ENCODE data around the gene SEC24C.

Gene SEC24C

DNA sequence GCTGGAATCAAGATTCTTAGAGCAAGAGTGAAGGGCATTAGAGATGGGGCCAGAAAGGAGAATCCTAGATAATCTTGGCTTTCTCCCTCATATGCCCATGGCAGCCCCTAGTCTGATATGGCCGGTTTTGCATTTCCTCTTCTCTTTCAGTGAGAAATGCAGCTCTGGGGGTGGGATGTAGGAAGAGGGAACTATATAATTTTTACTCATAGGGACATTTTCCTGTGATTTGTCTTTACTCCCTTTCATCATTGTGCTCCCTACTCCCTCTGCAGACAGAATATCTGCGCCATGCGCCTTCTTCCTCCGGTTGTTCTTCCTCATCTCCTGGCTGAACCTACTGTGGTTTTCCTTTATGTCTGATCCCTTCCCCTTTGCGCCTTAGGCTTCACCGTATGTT lies 20.9 kb downstream of the SEC24C start:
- no peak for DNase-seq
- in situ Hi-C loops (cut with MboI; ENCODE audit: low pct_unique_long_range_greater_than_20kb, low sequenced_read_pairs): no loop called here

DNA sequence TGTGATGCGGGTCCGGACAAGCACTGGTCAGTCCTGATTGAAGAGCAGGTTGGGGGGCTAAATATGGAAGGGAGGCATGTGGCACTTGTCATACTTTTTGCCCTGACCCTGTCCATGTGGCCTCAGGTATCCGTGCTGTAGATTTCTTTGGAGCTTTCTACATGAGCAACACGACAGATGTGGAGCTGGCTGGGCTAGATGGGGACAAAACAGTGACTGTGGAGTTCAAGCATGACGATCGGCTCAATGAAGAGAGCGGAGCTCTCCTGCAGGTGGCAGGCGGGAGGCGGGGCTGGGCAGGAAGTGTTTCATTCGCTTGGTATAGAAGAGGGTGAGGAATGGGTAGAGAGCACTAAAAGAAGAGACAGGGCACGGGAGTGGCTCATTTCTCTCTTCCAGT lies 24.7 kb downstream of the SEC24C start:
- no peak for DNase-seq
- in situ Hi-C loops (cut with MboI; ENCODE audit: low pct_unique_long_range_greater_than_20kb, low sequenced_read_pairs): no loop called here

DNA sequence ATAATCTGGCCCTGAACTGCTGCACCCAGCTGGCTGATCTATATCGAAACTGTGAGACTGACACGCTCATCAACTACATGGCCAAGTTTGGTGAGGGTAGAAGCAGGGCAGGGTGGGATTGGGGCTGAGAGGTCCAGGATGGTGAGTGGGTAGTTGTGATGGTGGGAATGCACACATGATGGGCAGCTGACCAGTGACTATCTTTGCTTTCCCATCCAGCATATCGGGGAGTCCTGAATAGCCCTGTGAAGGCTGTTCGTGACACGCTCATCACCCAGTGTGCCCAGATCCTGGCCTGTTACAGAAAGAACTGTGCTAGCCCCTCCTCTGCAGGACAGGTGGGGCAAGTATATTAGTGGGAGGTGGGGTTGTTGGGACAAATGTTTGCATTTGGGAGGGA lies 25.2 kb downstream of the SEC24C start:
- no peak for DNase-seq
- in situ Hi-C loops (cut with MboI; ENCODE audit: low pct_unique_long_range_greater_than_20kb, low sequenced_read_pairs): no loop called here

DNA sequence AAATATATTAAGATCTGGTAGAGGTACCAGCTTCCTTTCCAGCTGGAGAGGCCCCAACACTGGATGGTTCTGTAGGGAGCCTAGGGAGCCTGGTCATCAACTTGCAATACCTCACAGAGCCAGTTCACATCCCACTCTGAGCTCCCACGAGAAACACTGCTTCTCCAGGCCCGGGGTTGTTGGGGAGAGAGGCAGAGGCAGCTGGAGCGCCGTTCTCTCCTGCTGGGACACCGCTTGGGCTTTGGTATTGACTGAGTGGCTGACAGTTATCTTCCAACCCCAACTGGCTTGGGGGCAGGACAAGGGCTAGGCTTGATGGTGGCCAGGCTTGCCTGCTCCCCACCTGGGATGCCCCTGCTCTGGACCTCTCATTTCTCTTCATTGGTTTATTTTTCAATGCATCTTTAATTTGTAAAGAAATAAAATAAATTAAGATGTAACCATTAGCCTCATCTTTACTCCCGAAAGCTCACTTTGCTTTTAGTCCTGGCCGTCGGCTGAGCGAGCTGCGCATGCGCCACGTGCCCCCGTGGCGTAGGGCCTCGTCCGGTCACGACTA lies 27.6 kb downstream of the SEC24C start:
- no peak for DNase-seq
- in situ Hi-C loops (cut with MboI; ENCODE audit: low pct_unique_long_range_greater_than_20kb, low sequenced_read_pairs): no loop called here

DNA sequence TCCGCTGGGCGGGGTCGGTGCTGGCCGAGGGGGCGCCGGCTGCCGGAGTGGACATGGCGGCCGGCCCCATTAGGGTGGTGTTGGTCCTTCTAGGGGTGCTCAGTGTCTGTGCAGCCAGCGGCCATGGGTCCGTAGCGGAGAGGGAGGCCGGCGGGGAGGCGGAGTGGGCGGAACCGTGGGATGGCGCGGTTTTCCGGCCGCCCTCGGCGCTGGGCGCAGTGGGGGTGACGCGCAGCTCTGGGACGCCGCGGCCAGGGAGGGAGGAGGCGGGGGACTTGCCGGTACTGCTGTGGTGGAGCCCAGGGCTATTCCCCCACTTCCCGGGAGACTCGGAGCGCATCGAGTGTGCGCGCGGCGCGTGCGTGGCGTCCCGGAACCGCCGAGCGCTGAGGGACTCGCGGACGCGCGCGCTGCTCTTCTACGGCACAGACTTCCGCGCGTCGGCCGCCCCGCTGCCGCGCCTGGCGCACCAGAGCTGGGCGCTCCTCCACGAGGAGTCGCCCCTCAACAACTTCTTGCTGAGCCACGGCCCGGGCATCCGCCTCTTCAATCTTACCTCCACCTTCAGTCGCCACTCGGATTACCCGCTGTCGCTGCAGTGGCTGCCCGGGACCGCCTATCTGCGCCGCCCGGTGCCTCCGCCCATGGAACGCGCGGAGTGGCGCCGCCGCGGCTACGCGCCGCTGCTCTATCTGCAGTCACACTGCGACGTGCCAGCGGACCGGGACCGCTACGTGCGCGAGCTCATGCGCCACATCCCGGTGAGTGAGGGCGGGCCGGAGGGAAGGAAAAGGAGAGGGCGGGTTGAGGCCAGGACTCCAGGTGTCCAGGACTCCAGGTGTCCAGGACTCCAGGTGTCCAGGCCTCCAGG lies 28.3 kb downstream of the SEC24C start:
- peak; percentile 74 for DNase-seq

DNA sequence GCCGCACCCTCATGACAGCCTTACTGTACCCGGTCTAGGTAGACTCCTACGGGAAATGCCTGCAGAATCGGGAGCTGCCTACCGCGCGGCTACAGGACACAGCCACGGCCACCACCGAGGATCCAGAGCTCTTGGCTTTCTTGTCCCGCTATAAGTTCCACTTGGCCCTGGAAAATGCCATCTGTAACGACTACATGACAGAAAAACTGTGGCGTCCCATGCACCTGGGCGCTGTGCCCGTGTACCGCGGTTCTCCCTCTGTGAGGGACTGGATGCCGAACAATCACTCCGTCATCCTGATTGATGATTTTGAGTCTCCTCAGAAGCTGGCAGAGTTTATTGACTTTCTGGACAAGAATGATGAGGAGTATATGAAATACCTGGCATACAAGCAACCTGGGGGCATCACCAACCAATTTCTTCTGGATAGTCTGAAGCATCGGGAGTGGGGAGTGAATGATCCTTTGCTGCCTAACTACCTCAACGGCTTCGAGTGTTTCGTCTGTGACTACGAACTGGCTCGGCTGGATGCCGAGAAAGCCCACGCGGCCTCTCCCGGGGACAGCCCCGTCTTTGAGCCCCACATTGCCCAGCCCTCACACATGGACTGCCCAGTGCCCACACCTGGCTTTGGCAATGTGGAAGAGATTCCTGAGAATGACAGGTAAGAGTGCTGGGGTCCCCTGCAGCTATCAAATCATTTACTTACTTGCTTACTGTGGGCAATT lies 29.1 kb downstream of the SEC24C start:
- no peak for DNase-seq
- in situ Hi-C loops (cut with MboI; ENCODE audit: low pct_unique_long_range_greater_than_20kb, low sequenced_read_pairs): no loop called here

More for the DNA sequence above, 28.3 kb downstream of the SEC24C start:
- in situ Hi-C loops (cut with MboI; ENCODE audit: low pct_unique_long_range_greater_than_20kb, low sequenced_read_pairs): no loop called here

DNA sequence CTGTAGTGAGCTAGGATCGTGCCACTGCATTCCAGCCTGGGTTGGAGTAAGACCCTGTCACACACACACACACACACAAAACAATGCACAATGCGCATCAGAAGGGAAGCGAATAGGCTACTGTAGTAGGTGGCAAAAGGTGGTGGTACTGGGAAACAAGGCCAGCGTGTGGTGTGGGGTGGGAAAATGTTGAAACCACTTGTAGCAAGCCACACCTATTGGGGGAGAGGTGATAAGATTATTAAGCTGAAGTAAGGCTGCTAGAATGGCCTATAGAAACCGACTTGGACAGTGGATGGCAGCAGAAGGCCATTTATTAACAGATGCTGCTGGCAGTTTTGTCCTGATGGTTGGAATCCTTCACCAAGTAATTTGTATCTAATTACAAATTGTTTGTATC lies 30.5 kb downstream of the SEC24C start:
- in situ Hi-C loops (cut with MboI; ENCODE audit: low pct_unique_long_range_greater_than_20kb, low sequenced_read_pairs): no loop called here
- DNase-seq: peak; percentile 55

DNA sequence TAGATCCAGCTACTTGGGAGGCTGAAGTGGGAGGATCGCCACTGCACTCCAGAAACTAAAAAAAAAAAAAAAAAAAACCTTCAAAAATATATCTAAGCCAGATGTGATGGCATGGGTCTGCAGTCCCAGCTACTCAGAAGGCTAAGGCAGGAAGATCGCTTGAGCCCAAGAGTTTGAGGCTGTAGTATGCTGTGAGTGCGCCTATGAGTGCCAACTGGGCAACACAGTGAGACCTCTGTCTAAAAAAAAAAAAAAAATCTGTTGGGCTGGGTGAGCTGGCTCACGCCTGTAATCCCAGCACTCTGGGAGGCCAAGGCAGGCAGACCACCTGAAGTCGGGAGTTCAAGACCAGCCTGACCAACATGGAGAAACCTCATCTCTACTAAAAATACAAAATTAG lies 34.8 kb downstream of the SEC24C start:
- no peak for DNase-seq
- in situ Hi-C loops (cut with MboI; ENCODE audit: low pct_unique_long_range_greater_than_20kb, low sequenced_read_pairs): no loop called here

DNA sequence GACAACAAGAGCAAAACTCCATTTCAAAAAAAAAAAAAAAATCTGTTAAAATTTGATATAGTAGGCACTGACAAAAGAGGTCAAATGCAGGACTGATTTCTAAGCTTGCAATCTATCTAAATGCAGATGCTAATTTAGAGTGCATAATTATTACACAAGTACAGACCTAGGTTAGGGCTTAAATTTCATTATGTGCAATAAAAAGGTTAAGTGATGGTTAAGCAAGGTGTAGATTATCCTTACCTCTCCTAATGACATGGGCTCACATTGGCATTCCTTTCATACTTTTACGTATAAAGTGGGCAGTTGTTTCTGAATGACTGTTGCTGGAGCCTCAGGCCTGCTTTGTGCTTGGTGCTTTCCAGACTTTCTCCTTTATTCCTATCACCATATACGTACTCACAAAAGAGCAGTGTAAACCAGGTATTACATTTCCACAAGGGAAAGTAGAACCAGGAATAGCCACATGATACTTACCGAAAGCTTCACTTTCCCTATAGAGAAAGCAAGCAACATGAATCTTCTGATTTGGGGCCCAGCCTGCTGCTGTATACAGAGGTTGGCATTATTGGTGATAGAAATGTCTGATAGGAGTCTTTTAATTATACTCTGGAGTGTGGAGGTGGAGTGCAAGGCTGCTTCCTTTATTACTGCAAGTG lies 35.5 kb downstream of the SEC24C start:
- in situ Hi-C loops (cut with MboI; ENCODE audit: low pct_unique_long_range_greater_than_20kb, low sequenced_read_pairs): no loop called here
- DNase-seq: no peak

DNA sequence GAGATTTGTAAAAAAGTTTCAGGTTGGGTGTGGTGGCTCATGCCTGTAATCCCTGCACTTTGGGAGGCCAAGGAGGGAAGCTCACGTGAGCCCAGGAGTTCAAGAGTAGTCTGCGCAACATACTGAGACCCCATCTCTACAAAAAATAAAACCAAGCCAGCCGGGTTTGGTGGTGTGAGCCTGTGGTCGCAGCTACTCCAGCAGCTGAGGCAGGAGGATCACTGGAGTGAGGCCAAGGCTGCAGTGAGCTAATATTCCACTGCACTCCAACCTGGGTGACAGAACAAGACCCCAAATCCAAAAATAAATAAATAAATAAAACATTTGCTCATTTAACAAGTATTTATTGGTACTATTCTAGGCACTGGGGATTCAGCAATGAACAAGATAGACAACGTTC lies 36.1 kb downstream of the SEC24C start:
- in situ Hi-C loops (cut with MboI; ENCODE audit: low pct_unique_long_range_greater_than_20kb, low sequenced_read_pairs): no loop called here
- DNase-seq: no peak

DNA sequence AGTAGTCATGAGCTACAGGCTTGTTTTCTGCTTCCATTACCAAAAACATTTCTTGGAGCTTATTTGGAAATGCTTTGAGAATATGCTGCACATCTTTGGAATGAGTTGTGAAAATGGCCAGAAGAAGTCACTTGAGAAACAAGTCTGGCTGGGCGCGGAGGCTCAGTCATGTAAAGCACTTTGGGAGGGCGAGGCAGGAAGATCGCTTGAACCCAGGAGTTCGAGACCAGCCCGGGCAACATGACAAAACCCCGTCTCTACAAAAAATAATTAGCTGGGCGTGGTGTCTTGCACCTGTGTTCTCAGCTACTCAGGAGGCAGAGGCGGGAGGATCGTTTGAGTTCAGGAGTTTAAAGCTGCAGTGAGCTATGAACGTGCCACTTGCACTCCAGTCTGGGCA lies 36.8 kb downstream of the SEC24C start:
- in situ Hi-C loops (cut with MboI; ENCODE audit: low pct_unique_long_range_greater_than_20kb, low sequenced_read_pairs): no loop called here
- no peak for DNase-seq

DNA sequence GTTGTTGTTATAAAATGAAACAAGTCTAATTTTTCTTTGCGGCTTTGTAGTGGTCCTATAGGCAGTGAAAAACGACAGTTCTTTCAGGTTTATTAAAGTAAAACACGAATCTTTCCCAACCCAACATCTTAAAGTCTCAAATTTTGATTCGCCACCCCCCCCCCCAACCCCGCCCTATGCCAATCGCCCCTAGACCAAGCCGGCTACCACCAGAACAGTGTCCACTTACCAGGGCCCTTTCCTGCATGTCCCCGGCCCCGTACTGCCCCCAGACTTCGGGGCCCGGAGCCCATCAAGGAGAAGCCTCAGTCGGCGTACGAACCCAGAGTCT lies 37.3 kb downstream of the SEC24C start:
- in situ Hi-C loops (cut with MboI; ENCODE audit: low pct_unique_long_range_greater_than_20kb, low sequenced_read_pairs): no loop called here
- no peak for DNase-seq

DNA sequence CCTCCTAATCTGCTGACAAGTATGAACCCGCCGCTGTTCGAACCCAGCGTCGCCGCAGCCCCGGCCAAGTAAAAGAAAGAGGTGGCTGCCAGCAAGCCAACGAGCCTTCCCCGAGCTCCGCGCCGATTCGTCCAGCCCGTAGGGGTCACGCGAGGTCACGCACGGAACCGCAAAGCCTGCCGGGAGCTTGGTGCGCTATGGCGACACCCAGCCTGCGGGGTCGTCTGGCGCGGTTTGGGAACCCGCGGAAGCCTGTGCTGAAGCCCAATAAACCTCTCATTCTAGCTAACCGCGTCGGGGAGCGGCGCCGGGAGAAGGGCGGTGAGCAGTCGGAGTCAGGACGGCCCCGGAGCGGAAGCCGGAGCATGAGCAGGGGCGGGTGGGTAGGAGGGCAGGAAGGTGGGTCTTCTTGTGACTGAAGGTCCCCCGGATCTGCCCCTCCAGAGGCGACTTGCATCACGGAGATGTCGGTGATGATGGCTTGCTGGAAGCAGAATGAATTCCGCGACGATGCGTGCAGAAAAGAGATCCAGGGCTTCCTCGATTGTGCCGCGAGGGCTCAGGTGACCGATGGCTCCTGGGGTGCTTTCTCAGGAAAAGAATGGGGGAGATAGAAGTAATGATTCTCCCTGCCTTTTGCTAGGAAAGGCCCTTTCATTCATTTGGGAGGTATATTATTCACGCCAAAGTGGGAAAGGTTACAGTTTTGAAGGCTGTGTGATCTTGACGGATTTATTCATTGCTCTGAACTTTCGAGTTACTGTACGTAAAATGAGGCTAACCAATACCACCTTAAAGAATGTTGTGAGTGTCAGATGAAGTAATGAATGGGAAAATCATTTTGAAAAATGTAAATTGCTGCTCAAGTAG lies 37.9 kb downstream of the SEC24C start, which contains the start of gene CHCHD1:
TSS of gene CHCHD1 (plus strand) at position 170 of the 870 bp plus-strand sequence. CDS start at position 198, 28 bp downstream.
- peak; percentile 89 for DNase-seq
- in situ Hi-C loops (cut with MboI; ENCODE audit: low pct_unique_long_range_greater_than_20kb, low sequenced_read_pairs): no loop called here

DNA sequence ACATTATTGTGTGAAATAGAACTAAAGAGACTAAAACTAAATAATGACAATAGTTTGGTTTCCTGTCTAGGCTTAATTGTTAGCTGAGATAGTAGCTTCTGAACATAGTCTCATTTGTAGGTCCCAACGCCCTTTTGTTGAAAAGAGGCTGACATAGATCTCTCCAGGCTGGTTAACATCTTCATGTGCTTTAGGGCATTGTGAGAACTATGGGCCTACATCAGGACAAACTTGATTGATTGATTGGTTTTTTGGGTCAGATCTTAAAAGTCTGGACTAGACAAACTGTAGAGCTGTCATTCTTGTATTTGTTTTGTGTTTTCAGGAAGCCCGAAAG lies 38.5 kb downstream of the SEC24C start:
- in situ Hi-C loops (cut with MboI; ENCODE audit: low pct_unique_long_range_greater_than_20kb, low sequenced_read_pairs): no loop called here
- DNase-seq: no peak

DNA sequence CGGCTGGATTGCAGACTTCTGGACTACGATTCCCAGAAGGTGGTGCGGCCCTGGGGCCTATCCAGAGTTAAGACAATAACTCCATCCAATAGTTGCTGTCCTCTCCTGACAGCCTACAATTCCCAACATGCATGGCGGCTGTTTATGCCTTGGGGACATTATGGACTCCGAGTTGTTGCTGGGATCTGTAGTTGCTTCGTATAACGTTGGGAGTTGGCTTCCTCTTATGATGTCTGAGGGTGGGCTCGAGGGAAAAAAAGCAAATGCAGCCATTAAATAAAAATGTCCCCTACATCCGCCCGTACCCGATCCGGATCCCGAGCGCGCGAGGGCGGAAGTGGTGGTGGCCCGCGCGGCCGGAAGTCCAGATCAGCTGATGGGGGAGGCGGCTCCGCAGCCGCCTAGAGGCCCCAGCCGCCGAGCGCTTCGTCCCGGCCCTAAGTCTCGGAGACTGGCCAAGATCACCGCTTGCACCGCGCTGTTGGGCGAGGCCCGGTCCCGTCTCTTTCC lies 41.1 kb downstream of the SEC24C start, which contains the start of gene ZSWIM8:
TSS of gene ZSWIM8 (plus strand) at position 396 of the 510 bp plus-strand sequence. CDS start 273 bp downstream, outside the sequence.
- DNase-seq: peak; percentile 95
- in situ Hi-C loops (cut with MboI; ENCODE audit: low pct_unique_long_range_greater_than_20kb, low sequenced_read_pairs): no loop called here

DNA sequence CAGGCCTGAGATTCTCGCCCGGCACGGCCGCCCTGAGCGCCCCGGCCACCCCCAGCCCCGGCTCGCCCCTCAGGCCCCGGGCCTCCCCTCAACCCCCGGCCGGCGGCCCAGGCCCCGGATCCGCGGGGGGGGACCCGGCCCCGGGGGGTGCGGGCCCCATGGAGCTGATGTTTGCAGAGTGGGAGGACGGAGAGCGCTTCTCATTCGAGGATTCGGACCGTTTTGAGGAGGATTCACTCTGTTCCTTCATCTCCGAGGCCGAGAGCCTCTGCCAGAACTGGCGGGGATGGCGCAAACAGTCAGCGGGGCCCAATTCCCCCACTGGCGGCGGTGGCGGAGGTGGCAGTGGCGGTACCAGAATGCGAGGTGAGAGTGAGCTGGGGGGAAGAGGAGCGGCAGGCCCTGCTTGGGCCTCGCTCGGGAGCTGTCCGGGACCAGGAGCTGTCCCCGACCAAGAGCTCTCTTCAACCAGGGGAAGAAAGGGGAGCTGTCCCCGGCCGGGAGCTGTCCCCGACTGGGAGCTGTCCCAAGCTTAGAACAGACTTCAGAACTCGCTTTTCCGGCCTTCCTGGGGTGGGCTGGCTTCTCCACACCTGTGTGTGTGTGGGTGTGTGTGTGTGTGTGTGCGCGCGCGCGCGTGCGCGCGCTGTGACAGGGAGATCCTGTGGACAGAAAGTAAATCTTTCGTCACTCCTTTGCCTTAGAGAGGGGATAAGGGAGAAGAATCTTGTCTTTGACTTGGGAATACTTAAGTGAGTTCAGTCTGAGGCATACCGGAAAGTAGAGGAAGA lies 41.7 kb downstream of the SEC24C start:
- in situ Hi-C loops (cut with MboI; ENCODE audit: low pct_unique_long_range_greater_than_20kb, low sequenced_read_pairs): no loop called here
- peak; percentile 55 for DNase-seq

DNA sequence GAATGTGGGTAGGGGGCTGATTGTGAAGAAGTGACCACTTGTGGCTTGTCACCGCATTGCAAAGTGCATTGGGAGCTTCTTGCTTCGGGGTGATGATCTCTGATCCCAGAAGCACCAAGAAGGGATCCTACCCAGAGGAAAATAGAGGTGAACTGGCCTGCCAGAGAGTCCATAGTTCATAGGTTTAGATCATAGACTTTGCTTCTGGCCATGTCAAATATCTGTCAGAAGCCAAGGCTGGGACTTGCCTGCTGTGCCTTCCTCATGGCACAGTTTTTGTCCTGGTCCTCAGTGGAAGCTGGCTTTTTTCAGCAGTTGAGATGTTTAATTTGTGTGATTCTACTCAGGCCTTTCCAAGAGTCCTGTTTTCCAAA lies 42.3 kb downstream of the SEC24C start:
- in situ Hi-C loops (cut with MboI; ENCODE audit: low pct_unique_long_range_greater_than_20kb, low sequenced_read_pairs): no loop called here
- DNase-seq: no peak

Measured in KBM-7 (cell line).